NCI-H2107 treated with DMSO at 0.1 percent for 48 hours (cell line): ENCODE data around the gene RFX4.
A peak's percentile ranks its signal among the peaks of the same experiment; 100 is the strongest.

ENCODE experiments used
- DNase-seq: peaks from one replicate; lab custom pipeline; 2025; ENCODE audit not compliant: unreplicated experiment; lab: John Stamatoyannopoulos, UW

RFX4 gene

DNA sequence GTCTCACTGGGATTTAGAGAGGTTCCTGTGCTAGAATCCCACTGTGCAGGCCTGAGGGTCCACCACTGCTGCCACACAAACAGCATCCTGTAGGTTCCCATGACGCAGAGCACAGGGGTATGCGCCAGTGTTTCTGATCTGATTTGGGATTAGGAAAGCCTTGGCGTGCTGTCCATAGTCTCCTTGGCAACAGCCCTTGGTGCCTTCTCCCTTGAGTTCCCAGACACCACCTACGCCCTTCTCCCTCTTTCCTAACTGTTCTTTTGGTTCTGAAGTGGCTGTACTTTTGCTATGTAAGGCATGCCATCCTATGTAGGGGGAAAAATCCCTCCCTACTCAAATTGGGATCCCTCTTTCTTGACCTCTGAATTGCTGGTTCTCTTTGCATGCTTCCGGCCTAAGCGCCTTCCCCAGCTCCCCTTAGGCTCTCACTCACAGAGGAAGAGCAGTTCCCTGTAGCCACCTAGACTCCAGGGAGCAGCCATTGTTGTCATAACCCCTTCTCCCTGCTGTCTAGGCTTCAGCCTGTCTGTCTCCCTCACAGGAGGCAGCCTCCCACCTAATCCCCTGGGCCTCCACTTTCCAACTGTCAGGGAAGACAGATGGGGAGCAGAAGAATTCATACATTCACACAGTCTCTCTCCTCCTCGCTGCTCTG lies 176.9 kb downstream of the RFX4 start:
- DNase-seq, result no peak

DNA sequence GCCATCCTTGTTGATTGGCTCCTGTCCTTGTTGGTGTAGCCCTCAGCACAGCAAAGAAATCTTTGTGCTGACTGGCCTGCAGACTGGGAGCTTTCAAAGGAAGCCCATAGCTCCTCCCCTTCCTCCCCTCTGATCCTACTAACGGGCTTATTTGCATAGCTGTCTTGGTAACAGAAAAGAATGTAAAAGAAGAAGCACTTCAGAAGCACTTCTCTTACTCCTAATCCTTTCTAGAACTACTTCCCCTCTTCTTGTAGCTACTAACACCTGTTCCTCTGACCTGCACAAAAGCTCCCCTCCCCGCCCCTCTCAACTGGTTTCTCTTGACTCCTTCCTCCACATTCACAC lies 177.4 kb downstream of the RFX4 start:
- DNase-seq, result peak; percentile 82

DNA sequence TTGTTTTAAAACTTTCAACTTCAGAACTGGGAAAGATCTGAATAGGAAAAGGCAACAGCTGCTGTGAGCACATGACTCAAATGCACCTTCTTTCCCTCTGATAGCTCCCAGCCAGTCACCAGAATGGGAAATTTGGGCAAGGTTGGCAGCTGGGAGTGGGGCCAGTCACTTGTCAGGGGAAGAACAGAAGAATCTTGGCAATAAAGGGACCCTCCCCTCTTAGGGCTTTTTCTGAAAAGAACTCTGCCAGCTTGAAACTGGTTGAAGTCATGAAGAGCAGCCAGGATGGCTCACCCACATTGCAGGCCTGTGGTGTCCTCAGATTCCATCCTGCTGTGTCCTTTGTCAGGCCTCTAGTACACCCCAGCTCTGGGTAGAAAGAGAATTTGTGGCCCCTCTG lies 181.4 kb downstream of the RFX4 start:
- DNase-seq, result no peak

DNA sequence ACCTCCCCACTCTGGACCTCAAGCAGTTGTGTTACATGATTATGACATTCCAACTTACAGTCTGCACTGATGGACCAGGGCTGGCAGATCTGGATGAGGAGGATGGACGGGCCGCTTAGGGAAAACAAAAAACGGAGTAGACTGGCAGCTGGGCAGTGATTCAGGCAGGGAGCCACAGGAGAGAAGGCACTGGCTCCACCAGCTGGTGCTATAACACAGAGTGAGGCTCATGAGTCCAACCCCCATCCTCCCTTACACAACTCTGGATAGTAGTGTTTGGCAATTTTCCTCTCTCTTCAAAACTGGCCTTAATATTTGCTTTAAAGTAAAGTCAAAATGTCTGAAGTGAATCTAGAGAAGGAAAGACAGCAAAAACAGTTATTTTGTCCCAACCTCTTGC lies 181.9 kb downstream of the RFX4 start:
- no peak for DNase-seq

DNA sequence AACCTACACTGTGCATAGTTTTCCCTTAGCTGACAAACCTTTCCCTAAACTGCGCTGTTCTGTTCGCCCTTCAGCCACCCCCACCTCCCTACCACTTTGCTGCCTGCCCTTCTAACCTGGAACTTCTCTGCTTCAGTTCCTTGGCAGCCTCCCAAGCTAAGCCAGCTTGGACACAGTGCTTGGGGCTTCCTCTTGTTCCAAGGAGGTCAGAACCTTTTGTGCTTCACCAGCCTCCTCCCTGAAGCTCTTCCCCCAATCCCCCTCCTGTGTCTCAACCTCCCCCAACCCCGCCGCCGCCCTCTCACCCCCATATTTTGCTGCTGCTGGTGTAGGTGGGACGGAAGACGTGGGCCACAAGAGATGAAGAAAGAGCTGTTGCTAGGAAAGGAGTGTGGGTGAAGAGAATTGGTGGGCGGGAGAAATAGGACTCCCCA lies 183.6 kb downstream of the RFX4 start:
- no peak for DNase-seq

DNA sequence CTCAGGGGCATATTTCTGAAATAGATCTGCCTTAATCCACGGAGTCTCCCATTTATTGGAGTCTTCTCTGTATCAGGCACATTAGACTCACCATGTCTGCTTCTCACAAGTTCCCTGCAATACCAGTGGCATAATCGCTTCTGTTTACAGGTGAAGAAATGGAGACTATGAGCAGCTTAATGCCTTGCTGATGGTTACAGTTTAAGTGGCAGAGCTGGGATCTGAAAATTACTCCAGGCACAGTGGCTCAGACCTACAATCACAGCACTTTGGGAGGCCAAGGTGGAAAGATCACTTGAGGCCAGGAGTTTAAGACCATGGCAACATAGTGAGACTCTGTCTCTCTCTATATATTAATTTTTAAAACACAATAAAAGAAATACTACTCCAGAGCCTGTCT lies 184.4 kb downstream of the RFX4 start:
- DNase-seq, result no peak

DNA sequence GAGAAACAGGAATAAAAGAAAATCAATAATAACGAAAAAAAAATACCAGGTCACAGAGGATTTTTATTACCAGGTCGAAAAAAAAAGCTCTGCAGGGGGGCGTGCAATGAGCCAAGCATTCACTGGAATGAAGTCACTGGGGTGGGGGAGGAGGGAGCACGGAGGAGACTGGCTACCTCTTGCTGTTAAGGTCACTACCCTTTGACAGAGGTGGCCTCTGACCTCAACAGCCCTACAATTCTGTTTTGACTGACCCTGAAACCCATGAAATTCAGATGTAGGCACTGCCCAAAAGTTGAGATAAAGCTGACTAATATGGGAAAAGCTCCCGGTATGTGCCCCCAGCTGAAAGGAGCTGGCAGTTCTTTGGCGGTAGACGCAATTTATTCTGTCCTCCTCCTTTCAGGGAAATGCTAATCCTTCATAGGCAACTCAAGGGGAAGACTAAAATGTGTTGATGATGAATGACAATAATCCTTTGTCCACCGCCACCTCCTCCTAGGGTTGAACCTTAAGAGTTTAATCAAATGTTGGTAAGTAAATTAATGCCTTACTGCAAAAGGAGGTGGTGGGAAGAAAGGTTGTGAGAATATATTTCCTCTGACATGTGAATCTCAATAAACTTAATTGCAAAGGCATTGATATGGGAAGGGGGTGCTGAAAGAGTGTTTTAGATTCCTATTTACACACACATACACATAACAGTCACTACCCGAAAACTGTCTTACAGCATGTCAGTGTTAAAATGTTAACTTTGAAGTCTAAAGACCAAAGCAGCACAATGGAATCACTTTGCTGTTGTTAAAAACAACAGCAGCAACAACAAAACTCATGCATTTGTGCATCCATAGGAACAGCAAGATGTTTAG lies 185.4 kb downstream of the RFX4 start:
- no peak for DNase-seq

DNA sequence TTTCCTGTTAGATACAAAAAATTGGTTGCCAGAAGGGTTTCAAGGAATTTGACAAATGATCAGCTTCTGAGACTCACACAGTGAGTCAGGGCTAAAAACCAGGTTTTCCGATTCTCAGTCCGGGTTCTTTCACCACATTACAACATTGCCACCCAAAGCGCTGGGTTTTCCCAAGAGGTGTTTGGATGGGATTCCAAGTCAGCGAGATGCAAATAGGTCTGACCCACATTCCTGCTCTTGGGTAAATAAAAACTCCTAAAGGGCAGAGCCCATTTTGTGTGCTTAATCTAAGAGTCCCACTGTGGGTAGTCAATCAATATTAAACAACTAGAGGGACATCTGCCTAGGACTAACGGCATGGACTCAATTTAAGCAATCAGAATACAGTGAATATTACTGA lies 186.3 kb downstream of the RFX4 start:
- DNase-seq, result no peak

DNA sequence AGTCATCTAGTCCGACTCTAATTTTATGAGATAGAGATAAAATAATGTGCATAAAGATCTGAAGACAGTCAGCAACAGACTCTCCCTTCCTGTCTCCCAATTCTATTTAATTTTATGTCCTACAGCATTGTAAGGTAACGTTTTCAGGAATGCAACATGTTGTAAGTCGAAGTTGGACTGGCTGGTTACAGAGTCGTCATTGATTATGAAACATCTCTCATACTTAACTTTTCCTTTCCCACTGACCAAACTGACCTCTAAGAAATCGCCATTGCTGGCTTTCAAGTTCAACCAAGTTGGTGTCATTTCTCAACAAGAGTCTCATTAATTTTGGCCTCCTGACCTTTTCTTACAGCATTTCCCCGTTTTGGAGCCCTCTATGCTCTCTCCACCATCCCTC lies 186.7 kb downstream of the RFX4 start:
- DNase-seq, result no peak

DNA sequence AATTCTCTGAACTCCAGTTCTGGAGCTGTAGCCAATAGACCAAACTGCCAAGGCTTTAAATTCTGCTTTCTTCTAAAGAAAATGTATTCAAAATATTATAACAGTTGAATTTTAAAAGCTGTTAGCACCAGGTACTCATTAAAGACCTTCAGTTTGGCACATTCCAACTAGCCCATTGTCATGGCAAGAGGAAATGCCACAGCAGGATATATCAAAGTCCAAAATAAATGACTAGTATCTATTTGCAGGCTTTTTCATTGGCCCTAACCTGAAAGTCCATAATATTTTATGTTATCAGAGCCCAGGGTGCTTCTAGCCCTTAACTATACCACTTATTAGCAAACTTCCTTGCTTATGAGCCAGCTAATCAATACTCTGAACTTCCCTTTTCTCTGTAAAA lies 188.6 kb downstream of the RFX4 start:
- no peak for DNase-seq

DNA sequence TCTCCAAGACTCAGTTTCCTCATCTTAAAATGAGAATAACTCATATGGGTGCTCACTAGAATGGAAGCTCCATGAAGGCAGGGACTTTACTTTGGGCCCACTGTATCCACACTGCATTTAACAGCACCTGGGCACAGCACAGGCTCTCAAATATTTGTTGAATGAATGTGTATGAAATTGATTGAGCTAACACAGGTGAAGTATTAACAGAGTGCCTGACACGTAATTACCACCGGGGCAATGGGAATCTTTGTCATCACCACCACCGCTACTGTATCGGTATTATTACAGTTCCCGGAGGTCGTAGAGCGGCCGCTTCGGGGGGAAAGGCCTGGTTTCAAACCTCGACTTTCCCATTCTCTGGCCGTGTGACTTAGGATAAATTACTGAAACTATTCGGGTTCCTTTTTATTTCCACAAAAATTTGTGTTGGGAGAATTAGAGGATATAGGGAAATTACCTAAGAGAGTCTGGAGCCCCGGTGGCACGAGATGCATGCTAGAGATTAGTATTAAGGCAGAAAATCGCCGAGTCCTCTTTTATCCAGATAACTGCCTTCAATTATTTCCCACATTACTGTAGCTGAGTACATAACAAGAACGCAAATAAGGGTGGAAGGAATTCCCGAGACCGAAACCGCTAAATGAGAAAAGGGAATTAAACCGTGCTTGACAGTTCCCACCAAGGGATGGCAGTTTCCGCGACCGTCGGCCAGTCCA lies 190.6 kb downstream of the RFX4 start:
- DNase-seq, result no peak

DNA sequence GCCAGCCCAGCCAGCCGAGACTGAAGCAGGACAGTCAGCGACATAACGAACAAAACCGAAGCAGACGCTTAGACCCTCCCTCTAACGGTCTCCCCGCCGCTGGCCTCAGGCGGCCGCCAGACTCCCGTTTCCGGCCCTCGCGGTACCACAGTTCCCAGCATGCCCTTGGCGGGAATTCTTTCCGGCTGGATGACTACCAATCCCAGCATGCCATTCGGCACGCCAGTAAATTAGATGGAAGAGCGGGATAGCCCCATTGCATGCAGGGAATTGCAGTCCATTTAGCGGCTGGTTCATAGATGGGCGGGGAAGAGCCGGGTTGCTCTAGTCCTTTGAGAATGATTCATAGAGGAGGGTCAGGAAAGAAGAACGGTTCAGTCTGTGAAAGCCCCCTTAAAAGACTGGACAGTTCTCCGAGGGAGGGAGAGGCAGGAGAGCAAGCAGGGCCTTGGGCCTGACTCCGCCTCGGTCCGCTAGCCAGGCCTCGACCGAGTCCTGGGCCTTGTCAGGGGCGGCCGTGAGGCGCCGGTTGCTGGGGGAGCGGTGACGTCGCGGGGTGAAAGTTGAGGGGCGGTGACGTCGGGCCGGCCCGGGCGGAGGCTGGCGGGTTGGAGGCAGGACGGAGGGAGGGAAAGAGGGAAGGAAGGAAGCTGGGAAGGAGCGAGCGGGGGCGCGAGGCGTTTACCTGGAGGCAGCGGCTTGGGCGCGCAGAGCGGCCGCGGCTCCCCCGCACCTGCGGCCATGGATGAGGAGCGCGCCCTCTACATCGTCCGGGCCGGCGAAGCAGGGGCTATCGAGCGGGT lies 191.4 kb downstream of the RFX4 start, which contains the start of gene RIC8B:
RIC8B (plus strand) TSS at position 678 of the 803 bp plus-strand sequence; CDS start at position 742, 64 bp downstream.
- peak; percentile 99 for DNase-seq

DNA sequence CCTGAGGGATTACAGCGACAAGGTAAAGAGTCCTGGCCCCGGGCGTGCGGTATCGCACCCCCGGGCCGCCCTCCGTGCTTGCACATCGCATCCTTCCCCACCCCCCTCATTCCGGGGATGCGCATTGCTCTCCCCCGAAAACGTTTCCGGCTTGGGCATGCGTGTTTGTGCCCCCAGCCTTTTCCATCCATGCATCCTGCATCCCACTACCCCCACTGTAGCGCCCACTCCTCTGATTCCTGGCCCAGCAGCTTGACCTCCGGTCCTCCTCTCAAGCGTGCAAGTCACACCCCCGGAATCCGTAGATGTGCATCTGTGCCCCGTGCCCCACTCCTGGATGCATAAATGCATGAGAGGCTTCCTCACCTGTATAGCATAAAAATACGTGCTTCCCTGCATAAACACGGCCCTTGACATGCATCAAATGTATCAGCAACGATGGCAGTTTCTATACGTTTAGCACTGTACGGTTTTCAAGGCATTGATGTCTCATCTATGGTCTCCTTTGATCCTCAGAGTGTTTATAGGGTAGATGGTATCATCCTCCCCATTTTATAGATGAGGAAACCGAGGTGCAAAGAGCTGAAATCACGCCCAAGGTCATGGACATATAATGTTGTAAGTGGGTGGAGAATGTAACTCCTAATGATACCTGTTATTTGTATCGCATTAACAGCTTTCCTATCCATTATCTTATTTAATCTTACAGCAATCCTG lies 192.2 kb downstream of the RFX4 start:
- no peak for DNase-seq

DNA sequence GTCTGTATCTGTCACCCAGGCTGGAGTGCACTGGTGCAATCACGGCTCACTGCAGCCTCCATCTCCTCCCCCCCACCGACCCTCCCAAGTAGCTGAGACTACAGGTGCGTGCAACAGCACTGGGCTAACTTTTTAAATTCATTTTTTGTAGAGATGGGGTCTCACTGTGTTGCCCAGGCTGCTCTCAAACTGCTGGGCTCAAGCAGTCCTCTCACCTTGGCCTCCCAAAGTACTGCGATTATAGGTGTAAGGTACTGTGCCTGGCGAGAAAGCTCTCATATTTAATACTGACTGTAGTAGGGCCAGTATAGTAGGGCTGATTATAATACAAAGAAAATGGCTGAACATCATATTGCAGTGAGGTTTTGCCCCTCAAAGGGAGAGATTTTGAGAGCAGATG lies 194.1 kb downstream of the RFX4 start:
- no peak for DNase-seq

DNA sequence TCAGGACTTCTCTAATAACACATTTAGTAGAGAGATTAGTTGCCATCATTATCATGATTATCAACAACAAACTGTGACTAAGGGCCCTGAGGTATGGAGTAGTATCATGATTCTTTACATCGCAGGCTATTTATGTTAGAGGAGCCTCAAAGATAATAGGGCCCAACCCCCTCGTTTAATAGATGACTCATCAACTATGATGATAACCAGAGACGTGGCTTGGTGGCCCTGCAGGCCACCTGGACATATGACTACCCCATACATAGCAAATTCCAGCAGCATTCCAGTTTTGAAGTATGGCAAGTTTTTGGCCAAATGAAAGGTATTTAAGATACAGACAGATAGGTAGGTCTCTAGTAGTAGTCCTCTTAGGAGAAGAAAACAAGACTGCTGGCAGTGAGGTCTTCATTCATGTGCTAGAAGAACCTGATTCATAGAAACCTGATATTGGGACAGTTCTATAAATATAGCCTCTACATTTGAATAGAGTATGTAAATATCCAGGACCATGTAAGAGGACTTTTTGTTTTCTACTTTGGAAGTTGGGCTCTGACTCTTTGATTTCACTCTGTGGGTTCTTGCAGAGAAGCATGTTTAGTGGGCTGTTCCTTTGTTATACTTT lies 197.3 kb downstream of the RFX4 start:
- DNase-seq, result no peak

DNA sequence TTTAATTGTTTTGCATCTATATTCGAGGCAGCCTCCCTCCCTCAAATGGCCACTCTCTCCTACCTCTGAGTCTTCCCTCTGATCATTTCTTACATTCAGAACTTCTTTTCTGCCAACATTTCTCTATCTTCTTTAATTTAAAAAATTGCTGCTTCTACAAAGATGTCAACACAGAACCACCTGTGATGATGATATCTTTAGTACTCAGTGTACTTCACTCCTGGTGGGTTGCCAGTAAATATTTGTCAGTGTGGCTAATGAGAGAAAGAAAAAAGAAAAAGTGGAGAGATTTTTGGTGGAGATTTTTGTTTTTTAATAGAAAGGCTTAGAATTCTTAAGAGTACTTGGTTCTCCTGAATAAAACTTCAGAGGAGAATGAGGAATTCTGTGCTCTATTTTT lies 199.8 kb downstream of the RFX4 start:
- DNase-seq, result no peak

DNA sequence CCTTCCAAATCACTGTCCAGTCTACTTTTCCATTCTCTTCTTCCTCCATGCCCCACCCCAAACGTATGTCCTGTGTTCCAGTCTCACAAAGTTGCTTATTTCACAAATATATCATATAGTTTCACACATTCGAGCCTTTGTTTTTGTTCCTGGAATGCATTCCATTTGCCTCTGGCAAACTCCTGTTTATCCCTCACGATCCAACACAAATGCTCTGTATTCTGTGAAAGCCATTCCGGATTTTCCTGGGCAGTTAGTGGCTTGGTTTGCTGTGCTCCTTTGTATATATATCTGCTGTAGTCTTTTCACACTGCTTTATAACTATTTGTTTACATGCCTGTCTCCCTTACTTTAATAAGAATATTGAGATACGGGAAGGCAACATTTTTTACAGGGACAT lies 200.7 kb downstream of the RFX4 start:
- DNase-seq, result no peak

DNA sequence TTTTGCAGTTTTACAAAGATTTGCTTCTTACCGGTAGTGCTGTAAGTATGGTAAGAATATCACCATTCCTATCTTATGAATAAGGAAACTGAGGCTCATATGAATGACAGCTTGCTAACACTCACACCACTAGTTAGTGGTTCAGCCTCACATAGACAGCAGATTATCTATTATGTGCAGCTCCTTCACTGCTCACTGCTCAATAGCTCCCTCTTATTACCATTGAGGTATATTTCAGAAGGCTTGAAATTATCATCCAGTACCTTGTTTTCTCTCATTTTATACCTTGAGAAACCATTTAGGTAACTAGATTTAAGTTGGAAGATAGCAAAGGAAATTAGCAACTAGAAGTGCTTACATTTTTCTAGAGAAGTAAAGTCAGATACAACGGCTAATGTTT lies 207.2 kb downstream of the RFX4 start:
- DNase-seq, result no peak

DNA sequence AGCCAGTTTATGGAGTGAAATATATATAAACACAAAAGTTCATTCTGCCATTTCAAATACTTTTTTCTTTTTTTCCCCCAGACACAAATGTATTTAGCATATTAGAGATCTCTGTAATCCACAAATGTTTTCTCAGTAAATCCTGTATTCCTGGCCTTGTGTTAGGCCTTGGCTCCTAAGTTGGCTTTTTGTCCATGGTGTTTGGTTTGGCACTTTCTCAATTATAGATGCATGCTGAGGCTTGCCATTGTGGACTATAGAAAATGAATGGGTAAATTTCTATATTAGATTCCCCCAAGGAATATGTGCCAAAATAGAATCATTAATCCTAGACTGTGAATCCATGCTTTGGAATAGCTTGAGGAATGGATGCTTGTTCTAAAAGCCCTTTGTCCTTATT lies 208.7 kb downstream of the RFX4 start:
- DNase-seq, result no peak

DNA sequence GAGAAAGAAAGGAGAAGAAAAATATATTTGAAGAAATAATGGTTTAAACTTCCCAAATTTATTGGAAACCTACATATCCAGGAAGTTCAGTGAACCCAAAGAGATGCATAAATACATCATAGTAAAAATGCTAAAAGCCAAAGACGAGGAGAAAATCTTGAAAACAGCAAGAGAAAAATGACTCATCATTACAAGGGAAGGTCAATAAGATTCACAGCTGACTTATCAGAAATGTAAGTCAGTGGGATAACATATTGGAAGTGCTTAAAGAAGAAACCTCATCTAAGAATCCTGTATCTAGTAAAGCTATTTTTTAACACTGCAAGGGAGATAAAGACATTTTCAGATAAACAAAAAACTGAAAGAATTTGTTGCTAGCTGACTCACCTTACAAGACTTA lies 211.6 kb downstream of the RFX4 start:
- DNase-seq, result no peak
